Activated T-helper 1 cell treated with anti-CD3 and anti-CD28 coated beads, Interleukin-12 subunit alpha, Interleukin-12 subunit beta, Interleukin-2, Interleukin-4 antibody, amounts not matched to agents 30 ng/mL and 10 ng/mL and 1 ng/mL, durations not matched to agents 14 hours and 24 hours and 36 hours (primary cell): ENCODE results near the gene NRXN3. TPM values are rescaled to one million over a fixed set of nuclear protein-coding genes. Genes with fewer than 3 reads are reported as not detected.

Experiments
- DNase-seq: peaks from one replicate; pipeline ENCODE4 v3.0.0; 2021; ENCODE audit warnings: low spot score
- H3K27ac Mint-ChIP-seq: one replicate; pipeline ENCODE4 v1.8.0; 2021; ENCODE audit warnings: mild to moderate bottlenecking, mixed read lengths
- H3K27me3 Mint-ChIP-seq: one replicate; pipeline ENCODE4 v1.8.0; 2022; ENCODE audit warnings: mild to moderate bottlenecking, moderate library complexity, mixed read lengths; ENCODE audit not compliant: insufficient read depth
- H3K36me3 Mint-ChIP-seq: one replicate; pipeline ENCODE4 v1.8.0; 2021; ENCODE audit warnings: low read depth, mixed read lengths
- H3K4me1 Mint-ChIP-seq: one replicate; pipeline ENCODE4 v1.8.0; 2021; ENCODE audit warnings: low read depth, mixed read lengths
- H3K4me3 Mint-ChIP-seq: one replicate; pipeline ENCODE4 v1.8.0; 2021; ENCODE audit warnings: mild to moderate bottlenecking, moderate library complexity, mixed read lengths
- H3K9me3 Mint-ChIP-seq: one replicate; pipeline ENCODE4 v1.8.0; 2021; ENCODE audit warnings: mixed read lengths
- intact Hi-C: fragments of 100-400 bp; cut with micrococcal nuclease; formaldehyde crosslinking; loops from one replicate; pipeline ENCODE4 v1.15.1; 2024
- total RNA-seq: library from RNA; stranded (reverse); gene quantifications from 2 replicates; pipeline ENCODE4 v1.2.3, GENCODE V29; 2022

Gene NRXN3
- total RNA-seq, 1 donor from 2014 or later = not detected

GRCh38 chr14:79483477-79484388 lies 1313.6 kb downstream of the NRXN3 start:
- Mint-ChIP-seq H3K9me3 (no peaks in the 10 kb centered on the region), H3K36me3 (no peaks in the 10 kb centered on the region), H3K4me1 (no peaks in the 10 kb centered on the region), H3K27me3 (no peaks in the 10 kb centered on the region), H3K4me3 (no peak overlapping the region), H3K27ac (no peak overlapping the region)
- intact Hi-C loops = no loop called here
- DNase-seq = no peak

- Mint-ChIP-seq H3K4me1 (no peaks in the 10 kb centered on the region), H3K27ac (no peak overlapping the region), H3K9me3 (peaks cover 3% of the 10 kb centered on the region), H3K36me3 (no peaks in the 10 kb centered on the region), H3K27me3 (no peaks in the 10 kb centered on the region), H3K4me3 (no peak overlapping the region)
- no peak for DNase-seq
- intact Hi-C loops = no loop called here
These were observed 1317.5 kb downstream of the NRXN3 start for GRCh38 chr14:79487632-79488031.

- H3K27ac Mint-ChIP-seq = no peak overlapping the region
- no peak overlapping the region for H3K4me3 Mint-ChIP-seq
- DNase-seq = no peak
- peaks cover 3% of the 10 kb centered on the region for H3K9me3 Mint-ChIP-seq
- H3K4me1 Mint-ChIP-seq = no peaks in the 10 kb centered on the region
- no peaks in the 10 kb centered on the region for H3K27me3 Mint-ChIP-seq
- intact Hi-C loops = no loop called here
- H3K36me3 Mint-ChIP-seq = no peaks in the 10 kb centered on the region
These were observed 1321.0 kb downstream of the NRXN3 start for GRCh38 chr14:79491161-79491560.

GRCh38 chr14:79493081-79493645 lies 1323.0 kb downstream of the NRXN3 start:
- H3K27ac Mint-ChIP-seq = no peak overlapping the region
- H3K27me3 Mint-ChIP-seq = no peaks in the 10 kb centered on the region
- H3K4me1 Mint-ChIP-seq = no peaks in the 10 kb centered on the region
- H3K36me3 Mint-ChIP-seq = no peaks in the 10 kb centered on the region
- no peak for DNase-seq
- peaks cover 3% of the 10 kb centered on the region for H3K9me3 Mint-ChIP-seq
- intact Hi-C loops = no loop called here
- H3K4me3 Mint-ChIP-seq = no peak overlapping the region

GRCh38 chr14:79496701-79497100 lies 1326.5 kb downstream of the NRXN3 start:
- no peaks in the 10 kb centered on the region for H3K4me1 Mint-ChIP-seq

GRCh38 chr14:79500489-79500888 lies 1330.3 kb downstream of the NRXN3 start:
- no peaks in the 10 kb centered on the region for H3K27me3 Mint-ChIP-seq
- no peaks in the 10 kb centered on the region for H3K4me1 Mint-ChIP-seq
- H3K9me3 Mint-ChIP-seq = no peaks in the 10 kb centered on the region
- no peak overlapping the region for H3K27ac Mint-ChIP-seq
- no peak overlapping the region for H3K4me3 Mint-ChIP-seq
- H3K36me3 Mint-ChIP-seq = no peaks in the 10 kb centered on the region
- DNase-seq = no peak
- intact Hi-C loops = no loop called here

More at GRCh38 chr14:79496701-79497100, 1326.5 kb downstream of the NRXN3 start:
- Mint-ChIP-seq H3K27me3 (no peaks in the 10 kb centered on the region), H3K4me3 (no peak overlapping the region), H3K27ac (no peak overlapping the region), H3K9me3 (no peaks in the 10 kb centered on the region), H3K36me3 (no peaks in the 10 kb centered on the region)
- intact Hi-C loops = no loop called here
- DNase-seq = no peak

GRCh38 chr14:79502136-79502750 lies 1332.1 kb downstream of the NRXN3 start:
- Mint-ChIP-seq H3K4me1 (no peaks in the 10 kb centered on the region), H3K27ac (no peak overlapping the region), H3K4me3 (no peak overlapping the region), H3K27me3 (no peaks in the 10 kb centered on the region), H3K9me3 (no peaks in the 10 kb centered on the region), H3K36me3 (no peaks in the 10 kb centered on the region)
- intact Hi-C loops = no loop called here
- DNase-seq = no peak

- no peak for DNase-seq
- Mint-ChIP-seq H3K4me1 (no peaks in the 10 kb centered on the region), H3K4me3 (no peak overlapping the region), H3K27me3 (no peaks in the 10 kb centered on the region), H3K27ac (no peak overlapping the region), H3K36me3 (no peaks in the 10 kb centered on the region), H3K9me3 (no peaks in the 10 kb centered on the region)
- intact Hi-C loops = no loop called here
These were observed 1332.6 kb downstream of the NRXN3 start for GRCh38 chr14:79502751-79503148.

- intact Hi-C loops = no loop called here
- Mint-ChIP-seq H3K9me3 (no peaks in the 10 kb centered on the region), H3K4me1 (no peaks in the 10 kb centered on the region), H3K27ac (no peak overlapping the region), H3K27me3 (no peaks in the 10 kb centered on the region), H3K36me3 (no peaks in the 10 kb centered on the region), H3K4me3 (no peak overlapping the region)
- no peak for DNase-seq
These were observed 1340.5 kb downstream of the NRXN3 start for GRCh38 chr14:79510659-79511058.

- intact Hi-C loops = no loop called here
- Mint-ChIP-seq H3K27me3 (no peaks in the 10 kb centered on the region), H3K9me3 (no peaks in the 10 kb centered on the region), H3K4me3 (no peak overlapping the region), H3K36me3 (no peaks in the 10 kb centered on the region), H3K27ac (no peak overlapping the region), H3K4me1 (no peaks in the 10 kb centered on the region)
- DNase-seq = no peak
These were observed 1341.0 kb downstream of the NRXN3 start for GRCh38 chr14:79511146-79511545.

GRCh38 chr14:79513446-79513845 lies 1343.3 kb downstream of the NRXN3 start:
- Mint-ChIP-seq H3K36me3 (no peaks in the 10 kb centered on the region), H3K4me3 (no peak overlapping the region), H3K9me3 (no peaks in the 10 kb centered on the region), H3K27ac (no peak overlapping the region), H3K27me3 (no peaks in the 10 kb centered on the region), H3K4me1 (no peaks in the 10 kb centered on the region)
- DNase-seq = no peak
- intact Hi-C loops = no loop called here

GRCh38 chr14:79514700-79515099 lies 1344.5 kb downstream of the NRXN3 start:
- no peak for DNase-seq
- H3K27ac Mint-ChIP-seq = no peak overlapping the region
- intact Hi-C loops = no loop called here
- no peaks in the 10 kb centered on the region for H3K9me3 Mint-ChIP-seq
- H3K27me3 Mint-ChIP-seq = no peaks in the 10 kb centered on the region
- no peaks in the 10 kb centered on the region for H3K4me1 Mint-ChIP-seq
- H3K36me3 Mint-ChIP-seq = no peaks in the 10 kb centered on the region
- H3K4me3 Mint-ChIP-seq = no peak overlapping the region

GRCh38 chr14:79515158-79515557 lies 1345.0 kb downstream of the NRXN3 start:
- no peak overlapping the region for H3K27ac Mint-ChIP-seq
- intact Hi-C loops = no loop called here

More at GRCh38 chr14:79515158-79515557, 1345.0 kb downstream of the NRXN3 start:
- Mint-ChIP-seq H3K4me1 (no peaks in the 10 kb centered on the region), H3K36me3 (no peaks in the 10 kb centered on the region), H3K27me3 (no peaks in the 10 kb centered on the region), H3K4me3 (no peak overlapping the region), H3K9me3 (no peaks in the 10 kb centered on the region)
- DNase-seq = no peak
